ENCODE results near the gene AUTS2.
"Not testable (repeated sequence)": the region's sequence is repeated elsewhere in the genome, so short reads cannot be mapped to it uniquely, and the experiment has no call there.

AUTS2 gene

DNA sequence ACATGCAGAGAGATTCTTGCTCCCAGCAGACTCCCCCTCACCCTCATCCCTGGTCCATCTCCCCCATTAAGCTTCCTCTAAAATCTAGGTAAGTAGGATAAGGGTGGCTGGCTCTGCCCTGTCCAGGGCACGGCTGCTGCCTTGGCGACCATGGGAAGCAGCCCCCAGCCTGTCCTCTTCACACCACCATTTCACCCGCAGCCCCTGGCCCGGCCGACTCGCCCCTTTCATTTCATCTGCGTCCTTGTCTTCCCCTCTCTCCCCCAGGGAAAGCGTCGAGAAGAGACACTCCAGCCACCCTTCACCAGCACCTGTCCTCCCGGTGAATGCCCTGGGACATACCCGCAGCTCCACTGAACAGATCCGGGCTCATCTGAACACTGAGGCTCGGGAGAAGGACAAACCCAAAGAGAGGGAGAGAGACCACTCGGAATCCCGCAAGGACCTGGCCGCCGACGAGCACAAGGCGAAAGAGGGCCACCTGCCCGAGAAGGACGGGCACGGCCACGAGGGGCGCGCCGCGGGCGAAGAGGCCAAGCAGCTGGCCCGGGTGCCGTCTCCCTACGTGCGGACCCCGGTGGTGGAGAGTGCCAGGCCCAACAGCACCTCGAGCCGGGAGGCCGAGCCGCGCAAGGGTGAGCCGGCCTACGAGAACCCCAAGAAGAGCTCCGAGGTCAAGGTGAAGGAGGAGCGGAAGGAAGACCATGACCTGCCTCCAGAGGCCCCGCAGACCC lies 1191.4 kb downstream of the AUTS2 start:
- no peak for DNase-seq

- DNase-seq: no peak
Observed at GRCh38 chr7:70790215-70791073, 1192.2 kb downstream of the AUTS2 start.

GRCh38 chr7:70791341-70791740 lies 1193.1 kb downstream of the AUTS2 start:
- no peak for DNase-seq

- no peak for DNase-seq
Observed at GRCh38 chr7:70793060-70793459, 1194.8 kb downstream of the AUTS2 start.

GRCh38 chr7:70793821-70794220 lies 1195.5 kb downstream of the AUTS2 start:
- no peak for DNase-seq

DNA sequence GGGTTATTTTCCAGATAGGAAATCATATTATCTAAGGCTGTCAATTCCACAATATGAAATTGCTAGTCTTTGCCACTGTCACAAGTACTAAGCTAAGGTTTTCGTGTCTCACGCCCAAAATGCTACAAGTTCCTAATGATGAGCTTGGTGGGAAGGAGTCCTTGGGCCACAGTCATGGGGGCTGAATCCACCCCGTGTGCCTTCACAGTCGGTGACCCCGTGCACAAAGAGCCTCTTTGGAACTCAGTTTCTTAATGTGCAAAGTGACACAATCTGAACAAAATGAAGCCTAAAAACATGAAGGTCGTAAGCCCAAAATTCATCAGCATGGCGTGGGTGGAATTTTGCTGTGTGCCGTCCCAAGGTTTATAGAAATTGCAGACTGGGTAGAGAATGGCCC lies 1196.7 kb downstream of the AUTS2 start:
- DNase-seq: no peak

DNA sequence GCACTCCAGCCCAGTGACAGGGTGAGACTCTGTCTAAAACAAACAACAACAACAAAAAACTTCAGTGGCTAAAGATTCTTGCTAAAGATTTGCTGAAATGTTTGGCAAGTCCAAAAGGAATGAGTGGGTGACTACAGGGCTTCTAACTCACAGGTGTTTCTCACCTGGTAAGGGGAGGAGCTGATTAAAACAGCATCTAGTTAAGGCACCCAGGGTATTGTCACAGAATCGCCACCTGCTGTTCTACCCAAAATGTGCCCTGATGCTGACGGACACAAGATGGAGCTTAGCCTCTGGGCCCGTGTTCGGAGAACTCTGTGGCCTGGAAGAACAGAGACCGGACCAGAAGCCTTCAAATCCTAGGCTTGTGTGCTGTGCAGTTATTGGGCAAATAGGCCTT lies 1197.7 kb downstream of the AUTS2 start:
- no peak for DNase-seq

DNA sequence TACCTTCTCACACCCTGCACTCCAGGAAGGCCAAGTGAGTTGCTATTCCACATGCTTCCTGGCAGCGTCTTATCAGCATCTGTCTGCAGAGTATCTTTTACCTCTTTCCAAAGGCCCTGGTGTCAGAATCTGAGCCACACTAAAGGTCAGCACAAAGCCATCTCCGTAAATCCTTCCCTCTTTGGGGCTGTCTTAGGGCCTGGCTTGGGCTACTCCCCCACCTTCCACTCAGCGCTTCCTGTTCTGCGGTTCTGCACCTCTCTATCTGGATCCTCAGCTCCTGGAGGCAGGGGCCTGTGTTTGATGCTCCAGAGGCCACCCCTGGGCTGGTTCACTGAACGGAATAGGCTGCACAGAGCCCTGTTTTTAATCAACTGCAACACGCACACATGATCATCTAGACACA lies 1198.8 kb downstream of the AUTS2 start:
- no peak for DNase-seq

- DNase-seq: no peak
Observed at GRCh38 chr7:70799841-70800405, 1201.6 kb downstream of the AUTS2 start.

DNA sequence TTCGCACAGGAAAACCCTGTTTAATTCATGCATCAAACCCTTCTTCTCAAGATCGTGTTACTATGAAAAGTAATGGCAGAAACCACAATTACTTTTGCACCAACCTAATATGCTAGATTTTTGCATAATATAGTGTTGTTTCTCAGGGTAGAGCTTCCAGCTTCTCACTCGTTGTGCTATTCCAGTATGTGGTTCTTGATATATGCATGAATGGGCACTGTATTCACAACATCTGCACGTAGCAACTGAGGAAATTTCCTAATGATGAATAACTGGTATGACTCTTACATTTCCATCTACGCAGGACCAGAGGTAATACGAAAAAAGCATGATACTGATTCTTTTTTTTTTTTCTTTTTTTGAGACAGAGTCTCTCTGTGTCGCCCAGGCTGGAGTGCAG lies 1207.1 kb downstream of the AUTS2 start:
- DNase-seq: no peak

DNA sequence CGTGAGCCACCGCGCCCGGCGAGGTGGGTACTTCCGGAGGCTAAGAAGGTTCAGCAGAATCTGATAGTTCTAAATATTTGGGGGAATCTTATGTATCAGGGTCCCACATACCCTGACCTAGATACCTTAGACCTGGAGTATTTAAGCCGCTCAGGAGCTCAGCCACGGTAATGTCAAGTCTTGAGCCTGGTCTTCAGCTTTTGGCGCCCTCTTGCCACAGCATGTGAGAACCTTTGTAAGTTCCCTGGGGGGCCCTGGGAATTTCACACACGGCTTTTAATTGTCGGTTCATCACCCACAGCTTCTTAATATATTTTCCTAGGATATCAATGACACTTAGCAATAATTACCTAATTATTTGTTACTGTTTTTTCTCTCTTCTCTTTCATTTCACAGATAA lies 1209.4 kb downstream of the AUTS2 start:
- no peak for DNase-seq

GRCh38 chr7:70808876-70809275 lies 1210.6 kb downstream of the AUTS2 start:
- no peak for DNase-seq

DNA sequence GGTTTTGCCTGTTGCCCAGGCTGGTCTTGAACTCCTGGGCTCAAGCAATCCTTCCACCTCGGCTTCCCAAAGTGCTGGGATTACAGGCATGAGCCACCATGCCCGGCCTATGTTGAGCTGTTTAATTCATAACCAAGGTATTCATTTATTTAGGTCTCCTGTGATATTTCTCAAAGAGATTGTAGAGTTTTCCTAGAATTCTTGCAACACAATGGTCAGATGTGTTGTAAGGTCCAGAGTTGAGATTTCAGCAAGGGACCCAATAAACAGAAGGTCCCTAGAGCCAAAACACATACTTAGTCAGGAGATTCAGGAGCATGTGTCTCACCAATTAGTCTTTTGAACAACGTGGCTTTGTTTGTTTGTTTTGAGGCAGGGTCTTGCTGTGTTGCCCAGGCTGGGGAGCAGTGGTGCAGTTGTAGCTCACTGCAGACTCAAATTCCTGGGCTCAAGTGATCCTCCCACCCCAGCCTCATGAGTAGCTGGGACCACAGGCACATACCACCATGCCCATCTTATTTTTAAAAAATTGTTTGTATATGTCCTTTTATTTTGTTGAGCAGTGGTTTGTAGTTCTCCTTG lies 1212.4 kb downstream of the AUTS2 start:
- DNase-seq: no peak

DNA sequence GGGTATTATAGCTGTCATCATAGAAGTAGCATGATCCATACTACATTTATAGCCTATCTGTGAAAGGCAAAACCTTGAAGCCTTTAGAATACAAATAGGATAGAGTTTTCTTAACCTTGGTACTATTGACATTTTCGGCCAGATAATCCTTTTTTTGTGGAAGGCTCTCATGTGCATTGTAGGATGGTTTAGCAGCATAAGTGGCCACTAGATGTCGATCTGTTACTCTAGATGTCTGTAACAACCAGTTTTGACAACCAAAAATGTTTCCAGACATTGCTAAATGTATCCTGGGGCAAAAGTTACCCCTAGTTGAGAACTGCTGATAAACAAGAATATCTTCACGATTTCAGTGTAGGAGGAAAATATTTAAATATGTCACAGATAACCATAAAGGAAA lies 1214.2 kb downstream of the AUTS2 start:
- DNase-seq: no peak

DNA sequence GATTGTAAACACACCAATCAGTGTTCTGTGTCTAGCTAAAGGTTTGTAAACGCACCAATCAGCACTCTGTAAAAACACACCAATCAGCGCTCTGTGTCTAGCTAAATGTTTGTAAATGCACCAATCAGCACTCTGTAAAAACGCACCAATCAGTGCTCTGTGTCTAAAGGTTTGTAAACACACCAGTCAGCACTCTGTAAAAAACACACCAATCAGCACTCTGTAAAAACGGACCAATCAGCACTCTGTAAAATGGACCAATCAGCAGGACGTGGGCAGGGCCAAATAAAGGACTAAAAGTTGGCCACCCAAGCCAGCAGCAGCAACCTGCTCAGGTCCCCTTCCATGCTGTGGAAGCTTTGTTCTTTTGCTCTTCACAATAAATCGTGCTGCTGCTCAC lies 1224.2 kb downstream of the AUTS2 start:
- DNase-seq: not testable (repeated sequence)

DNA sequence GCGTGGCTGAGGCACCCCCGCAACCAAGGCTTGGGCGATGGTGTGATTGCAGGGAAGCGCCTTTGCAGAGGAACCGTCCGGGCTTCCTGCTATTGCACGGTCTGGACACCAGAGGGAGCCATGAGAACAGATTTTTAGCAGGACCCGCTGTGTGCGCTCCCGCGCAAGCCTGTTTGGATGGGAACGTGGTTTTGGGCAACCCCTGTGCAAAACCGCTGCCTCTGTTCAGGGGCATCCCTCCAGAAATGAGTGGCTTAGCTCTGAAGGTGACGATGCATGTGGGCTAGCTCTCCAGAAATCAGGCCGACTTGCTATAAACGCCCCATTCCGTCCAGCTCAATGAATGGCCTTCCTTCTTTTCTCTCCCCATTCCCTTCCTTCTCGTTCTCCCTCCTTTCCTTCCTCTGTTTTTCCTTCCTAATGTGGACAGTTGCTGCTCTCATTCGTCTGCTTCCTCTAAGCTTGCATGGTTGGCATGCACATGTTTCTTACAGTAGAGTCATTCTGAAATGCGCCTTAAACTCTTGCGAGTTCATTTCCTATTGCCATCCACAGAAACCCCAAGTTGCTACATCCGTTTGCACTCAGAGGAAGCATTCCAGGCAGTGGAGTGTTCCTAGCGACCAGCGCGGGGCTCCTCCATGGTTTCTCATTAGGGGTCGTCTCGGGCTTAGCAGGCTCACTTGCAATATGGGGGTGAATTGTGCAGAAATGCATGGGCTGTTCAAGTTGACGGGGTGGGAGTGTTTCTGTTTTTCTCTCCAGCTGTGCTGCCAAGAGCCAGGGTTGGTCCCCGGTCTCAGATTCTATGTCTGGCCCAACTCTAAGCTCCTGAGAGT lies 1231.2 kb downstream of the AUTS2 start:
- no peak for DNase-seq

GRCh38 chr7:70830060-70830395 lies 1231.8 kb downstream of the AUTS2 start:
- DNase-seq: no peak

- no peak for DNase-seq
Observed at GRCh38 chr7:70830426-70830825, 1232.2 kb downstream of the AUTS2 start.

DNA sequence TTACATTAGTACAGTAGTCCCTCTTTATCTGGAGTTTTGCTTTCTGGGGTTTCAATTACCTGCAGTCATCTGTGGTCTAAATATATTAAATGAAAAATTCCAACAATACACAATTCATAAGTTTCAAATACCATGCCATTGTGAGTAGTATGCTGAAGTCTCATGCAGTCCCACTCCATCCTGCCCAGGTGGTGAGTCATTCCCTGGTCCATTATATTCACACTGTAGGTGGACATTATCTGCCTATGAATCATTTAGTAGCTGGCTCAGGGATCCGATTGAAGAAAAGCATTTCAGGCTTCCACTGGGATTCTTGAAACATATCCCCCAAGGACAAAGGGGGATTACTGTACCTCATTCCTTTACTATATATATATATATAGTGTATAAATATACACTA lies 1235.5 kb downstream of the AUTS2 start:
- DNase-seq: no peak

- no peak for DNase-seq
Observed at GRCh38 chr7:70834424-70834823, 1236.1 kb downstream of the AUTS2 start.

DNA sequence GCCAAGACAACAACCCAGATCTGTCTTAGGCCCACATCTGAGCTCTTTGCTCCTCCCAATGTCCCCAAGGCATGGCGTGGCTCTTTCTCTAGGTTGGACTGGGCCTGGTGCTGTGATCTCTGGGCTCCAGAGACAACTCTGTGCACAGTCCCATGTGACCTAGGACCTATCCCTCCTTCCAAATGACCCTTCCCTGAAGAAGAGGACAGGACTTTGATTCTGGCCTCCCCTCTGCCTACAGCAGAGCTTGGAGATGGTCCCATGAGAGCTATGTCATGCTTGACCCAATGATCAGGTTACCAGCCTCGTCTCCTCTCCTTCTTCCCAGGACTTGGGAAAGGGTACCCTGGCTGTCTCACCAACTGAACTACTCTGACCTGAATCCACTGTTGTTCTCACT lies 1237.4 kb downstream of the AUTS2 start:
- DNase-seq: no peak

- DNase-seq: no peak
Observed at GRCh38 chr7:70836279-70836678, 1238.0 kb downstream of the AUTS2 start.

DNA sequence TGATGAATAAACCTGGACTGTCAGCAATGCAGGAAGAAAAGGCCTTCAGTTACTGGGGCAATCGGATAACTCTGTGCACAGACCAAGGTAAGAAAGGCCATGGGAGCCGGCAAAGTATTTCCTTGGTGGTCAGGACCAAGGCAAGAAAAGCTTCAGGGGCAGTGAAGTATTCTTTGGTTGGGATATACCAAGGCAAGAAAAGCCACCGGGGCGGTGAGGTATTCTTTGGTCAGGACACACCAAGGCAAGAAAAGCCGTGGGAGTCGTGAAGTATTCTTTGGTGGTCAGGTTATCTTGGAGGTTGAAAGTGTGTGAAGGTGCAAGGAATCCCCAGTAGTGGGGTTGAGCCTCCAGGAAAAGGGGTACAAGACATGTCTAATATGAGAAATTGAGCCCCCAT lies 1238.7 kb downstream of the AUTS2 start:
- DNase-seq: no peak

All from NCI-H2081 treated with DMSO at 0.1 percent for 48 hours (cell line).